HG03571 (cell line): Measurements from ENCODE around the gene ENOX1.

ENCODE experiments used
- ATAC-seq: cut with Tn5 transposase; IDR thresholded peaks from one replicate; pipeline ENCODE4 v1.9.1; 2021; ENCODE audit not compliant: unreplicated experiment

Gene ENOX1

DNA sequence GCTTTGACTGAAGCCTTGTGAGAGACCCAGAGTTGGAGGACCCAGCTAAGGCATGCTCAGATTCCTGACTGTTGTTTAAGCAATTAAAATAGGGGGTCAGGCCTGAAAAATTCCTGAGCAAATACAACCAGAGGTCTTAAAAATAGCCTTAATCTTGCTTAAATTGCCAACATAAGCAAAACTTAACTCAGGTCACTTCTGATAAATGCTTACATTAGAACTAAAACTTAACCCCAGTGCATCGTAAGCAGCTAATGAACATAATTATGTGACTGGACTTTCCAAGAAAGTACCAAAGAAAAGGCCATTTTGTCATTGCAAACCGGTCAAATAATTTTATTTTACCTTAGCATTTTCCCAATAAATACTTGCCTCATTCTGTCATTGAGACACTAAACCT, 294.5 kb downstream of the ENOX1 start:
- no peak for ATAC-seq

GRCh38 chr13:43489233-43489632, 297.5 kb downstream of the ENOX1 start:
- no peak for ATAC-seq

GRCh38 chr13:43487885-43488284, 298.9 kb downstream of the ENOX1 start:
- ATAC-seq = no peak

DNA sequence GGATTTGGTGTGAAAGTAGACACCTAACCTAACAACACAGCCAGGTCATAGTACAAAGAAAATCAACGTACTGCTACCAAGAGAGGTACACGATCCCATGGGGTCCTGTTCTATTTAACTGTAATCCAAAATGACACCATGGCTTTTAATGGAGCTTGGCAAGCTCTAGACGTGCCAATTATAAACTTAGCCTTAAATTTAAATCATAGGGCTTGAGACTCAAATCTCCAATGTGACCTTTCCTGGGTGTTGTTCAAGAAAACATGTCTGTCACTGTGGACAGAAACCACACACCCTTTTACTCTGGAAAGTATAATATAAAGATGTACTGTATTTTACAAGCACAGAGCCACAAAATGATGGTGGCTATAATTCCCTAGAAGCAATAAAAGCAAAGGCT, 299.3 kb downstream of the ENOX1 start:
- ATAC-seq = no peak

- ATAC-seq = no peak
Measured at GRCh38 chr13:43484432-43485225, 302.1 kb downstream of the ENOX1 start.

DNA sequence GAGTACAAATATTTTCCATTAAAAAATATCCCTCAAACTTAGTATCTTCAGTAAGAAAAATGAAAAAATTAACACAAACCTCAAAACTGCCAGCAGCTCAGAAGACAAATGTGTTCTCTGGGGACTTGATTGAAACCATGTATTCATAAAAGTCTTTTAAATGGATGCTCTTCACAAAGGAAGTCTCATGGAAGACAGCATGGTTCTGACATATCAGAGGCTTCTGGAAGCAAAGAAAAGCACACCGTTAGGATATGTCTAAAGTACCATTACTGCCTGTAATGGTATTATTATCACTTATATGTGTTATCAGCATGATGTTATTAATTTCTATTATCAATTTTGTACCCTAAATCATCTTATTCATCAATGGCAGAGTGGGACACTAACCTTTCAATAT, 302.8 kb downstream of the ENOX1 start:
- ATAC-seq = no peak

GRCh38 chr13:43482641-43483040, 304.1 kb downstream of the ENOX1 start:
- no peak for ATAC-seq

- no peak for ATAC-seq
Measured at GRCh38 chr13:43482026-43482425, 304.7 kb downstream of the ENOX1 start.

- ATAC-seq = no peak
Measured at GRCh38 chr13:43478902-43479301, 307.9 kb downstream of the ENOX1 start.

DNA sequence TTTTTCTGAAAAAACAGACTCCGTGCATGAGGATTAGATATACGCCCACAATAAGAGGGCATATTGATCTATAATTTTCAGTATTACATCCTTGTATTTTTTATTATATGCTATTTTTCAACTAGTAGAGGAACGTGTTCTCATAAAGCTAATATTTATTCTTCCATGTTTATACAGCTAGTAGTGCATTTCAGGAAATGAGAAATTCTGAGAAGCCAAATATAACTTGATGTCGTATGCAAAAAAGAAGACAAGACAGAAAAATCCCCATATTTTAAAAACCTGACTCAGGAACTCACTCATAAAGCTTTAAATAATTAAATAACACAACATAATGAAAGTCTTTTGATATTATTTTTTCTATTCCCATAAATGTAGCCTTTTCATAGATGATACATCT, 308.6 kb downstream of the ENOX1 start:
- ATAC-seq = no peak

- no peak for ATAC-seq
Measured at GRCh38 chr13:43475140-43475539, 311.6 kb downstream of the ENOX1 start.

DNA sequence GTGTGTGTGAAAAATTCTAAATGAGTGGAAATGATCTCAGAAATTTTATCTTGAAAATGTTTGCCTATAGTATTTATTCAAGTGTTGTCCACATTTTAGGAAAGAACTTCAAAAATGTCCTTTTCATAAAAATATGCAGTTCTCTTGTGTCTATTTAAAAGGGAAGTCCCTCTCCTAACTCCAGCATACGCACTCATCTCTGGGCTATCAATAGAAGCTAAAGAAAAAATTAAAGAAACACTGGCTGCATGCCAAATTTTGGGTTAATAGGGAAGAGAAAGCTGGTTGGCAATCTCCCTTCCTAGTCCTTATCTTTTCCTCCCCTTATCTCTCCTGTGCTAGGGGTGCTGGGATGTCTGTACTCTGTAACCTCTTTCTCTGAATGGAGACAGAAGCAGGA, 313.3 kb downstream of the ENOX1 start:
- no peak for ATAC-seq

- ATAC-seq = no peak
Measured at GRCh38 chr13:43472980-43473379, 313.8 kb downstream of the ENOX1 start.

- ATAC-seq = no peak
Measured at GRCh38 chr13:43472339-43472738, 314.4 kb downstream of the ENOX1 start.

- ATAC-seq = no peak
Measured at GRCh38 chr13:43470610-43471009, 316.2 kb downstream of the ENOX1 start.

DNA sequence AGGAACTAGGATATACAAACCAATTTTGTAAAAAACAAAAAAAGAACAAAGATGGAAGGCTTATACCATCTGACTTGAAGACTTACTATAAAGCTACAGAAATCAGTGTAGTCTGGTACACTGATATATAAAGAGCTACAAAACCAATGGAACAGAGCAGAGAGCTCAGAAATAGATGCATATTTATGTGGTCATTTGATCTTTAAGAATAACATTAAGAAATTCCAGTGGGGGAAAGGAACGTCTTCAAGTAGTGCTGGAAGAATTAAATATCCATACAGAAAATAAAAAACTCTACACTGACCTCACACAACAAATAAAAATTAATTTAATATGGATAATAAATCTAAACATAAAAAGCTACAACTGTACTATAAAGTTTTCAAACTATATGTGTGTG, 317.0 kb downstream of the ENOX1 start:
- ATAC-seq = no peak

GRCh38 chr13:43464578-43465264, 322.1 kb downstream of the ENOX1 start:
- no peak for ATAC-seq

- no peak for ATAC-seq
Measured at GRCh38 chr13:43448605-43449336, 338.0 kb downstream of the ENOX1 start.

GRCh38 chr13:43446126-43446525, 340.6 kb downstream of the ENOX1 start:
- no peak for ATAC-seq

DNA sequence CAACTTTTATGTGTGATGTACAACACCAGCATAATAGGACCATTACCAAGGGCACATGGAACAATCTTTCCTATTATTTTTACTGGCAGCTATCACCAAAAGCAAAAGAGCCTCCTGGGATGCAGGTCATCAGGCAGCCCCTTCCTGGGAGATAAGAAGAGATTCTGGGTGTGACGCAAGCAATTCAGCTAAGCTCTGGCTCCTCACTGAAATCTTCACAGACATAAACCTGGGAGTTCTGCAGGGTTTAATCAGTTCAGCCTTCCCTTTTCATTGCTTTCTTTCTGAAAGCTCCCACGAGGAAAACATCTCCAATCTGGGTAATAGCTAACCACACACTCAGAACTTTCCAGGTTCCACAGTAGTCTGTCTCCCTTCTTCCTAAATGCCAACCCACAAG, 341.1 kb downstream of the ENOX1 start:
- no peak for ATAC-seq

DNA sequence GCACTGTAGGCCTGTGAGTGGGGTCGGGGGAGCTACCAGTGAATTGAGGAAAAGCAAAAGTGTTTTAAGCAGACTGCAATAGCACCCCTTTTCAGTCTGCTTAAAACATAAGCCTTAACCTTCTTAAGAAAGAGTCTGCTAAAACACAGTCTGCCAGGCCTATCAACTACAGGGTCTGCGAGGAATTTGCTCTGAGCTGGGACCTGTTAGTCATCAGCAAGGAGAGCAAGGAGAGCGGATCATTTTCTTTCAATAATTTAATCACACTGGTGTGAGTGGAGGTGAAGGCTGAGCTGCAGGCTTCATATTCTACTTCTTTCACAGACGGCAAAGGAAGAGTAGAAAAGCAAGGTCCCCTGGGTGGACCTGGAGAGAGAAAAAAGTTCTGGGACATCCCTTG, 342.7 kb downstream of the ENOX1 start:
- no peak for ATAC-seq

- ATAC-seq = no peak
Measured at GRCh38 chr13:43441899-43442499, 344.8 kb downstream of the ENOX1 start.
